IgD-negative memory B cell (primary cell): ENCODE results near the gene ZSCAN21. TPM values are rescaled to one million over a fixed set of nuclear protein-coding genes. Genes with fewer than 3 reads are reported as not detected.

ENCODE experiments used
- H3K27ac Mint-ChIP-seq, 3 donors: one replicate each; pipeline ENCODE4 v1.8.0; 2020 to 2022; ENCODE audit warnings: mild to moderate bottlenecking in 3 of 3, mixed read lengths in 3 of 3, moderate library complexity in 1 of 3
- H3K27me3 Mint-ChIP-seq: one replicate; pipeline ENCODE4 v1.8.0; 2021; ENCODE audit warnings: mixed read lengths
- H3K36me3 Mint-ChIP-seq: one replicate; pipeline ENCODE4 v1.8.0; 2020; ENCODE audit warnings: mild to moderate bottlenecking, mixed read lengths
- H3K4me1 Mint-ChIP-seq, 3 donors: one replicate each; pipeline ENCODE4 v1.8.0; 2020 to 2022; ENCODE audit warnings: mixed read lengths in 3 of 3, mild to moderate bottlenecking in 1 of 3
- H3K4me3 Mint-ChIP-seq, 4 donors: one replicate each; pipeline ENCODE4 v1.8.0; 2020 to 2022; ENCODE audit warnings: mild to moderate bottlenecking in 4 of 4, mixed read lengths in 4 of 4, moderate library complexity in 3 of 4
- H3K9me3 Mint-ChIP-seq, 3 donors: one replicate each; pipeline ENCODE4 v1.8.0; 2020 to 2021; ENCODE audit warnings: mixed read lengths in 3 of 3, mild to moderate bottlenecking in 1 of 3
- polyA plus RNA-seq: library from polyadenylated mRNA; unstranded; fragments of 300-500 nt; fragmentation: Illumina TruSeq; gene quantifications from one replicate; pipeline ENCODE4 v1.2.3, GENCODE V29; 2021

The ZSCAN21 gene
- polyA plus RNA-seq, 1 donor from 2014 or later = 9.9 TPM

GRCh38 chr7:100109521-100110163 is 60.1 kb downstream of the ZSCAN21 start:
- H3K27ac Mint-ChIP-seq = no peak overlapping the region
- no peaks in the 10 kb centered on the region for H3K9me3 Mint-ChIP-seq
- peaks cover 2% of the 10 kb centered on the region for H3K36me3 Mint-ChIP-seq
- no peak overlapping the region for H3K4me3 Mint-ChIP-seq
- no peaks in the 10 kb centered on the region for H3K4me1 Mint-ChIP-seq
- H3K27me3 Mint-ChIP-seq = no peaks in the 10 kb centered on the region

DNA sequence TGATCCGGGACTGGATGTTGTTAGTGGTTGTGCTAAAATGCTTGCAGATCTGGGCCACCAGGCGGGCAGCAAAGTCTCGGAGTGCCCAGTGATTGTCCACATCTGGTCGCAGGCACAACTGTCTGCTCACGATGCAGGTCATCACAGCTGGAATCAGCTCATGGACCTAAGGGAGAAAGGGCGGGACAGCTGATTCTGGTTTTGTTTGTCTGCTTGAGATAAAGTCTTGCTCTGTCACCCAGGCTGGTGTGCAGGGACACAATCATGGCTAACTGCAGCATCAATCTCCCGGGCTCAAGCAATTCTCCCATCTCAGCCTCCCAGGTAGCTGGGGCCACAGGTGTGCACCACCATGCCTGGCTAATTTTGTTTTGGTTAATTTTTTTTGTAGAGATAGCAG is 61.6 kb downstream of the ZSCAN21 start:
- peak overlapping the region in 1 of 4 donors; percentile 32 for H3K4me3 Mint-ChIP-seq
- peak overlapping the region in 1 of 3 donors; percentile 35 for H3K27ac Mint-ChIP-seq
- H3K4me1 Mint-ChIP-seq = no peaks in the 10 kb centered on the region
- H3K9me3 Mint-ChIP-seq = no peaks in the 10 kb centered on the region
- no peaks in the 10 kb centered on the region for H3K27me3 Mint-ChIP-seq
- H3K36me3 Mint-ChIP-seq = peaks cover 2% of the 10 kb centered on the region

DNA sequence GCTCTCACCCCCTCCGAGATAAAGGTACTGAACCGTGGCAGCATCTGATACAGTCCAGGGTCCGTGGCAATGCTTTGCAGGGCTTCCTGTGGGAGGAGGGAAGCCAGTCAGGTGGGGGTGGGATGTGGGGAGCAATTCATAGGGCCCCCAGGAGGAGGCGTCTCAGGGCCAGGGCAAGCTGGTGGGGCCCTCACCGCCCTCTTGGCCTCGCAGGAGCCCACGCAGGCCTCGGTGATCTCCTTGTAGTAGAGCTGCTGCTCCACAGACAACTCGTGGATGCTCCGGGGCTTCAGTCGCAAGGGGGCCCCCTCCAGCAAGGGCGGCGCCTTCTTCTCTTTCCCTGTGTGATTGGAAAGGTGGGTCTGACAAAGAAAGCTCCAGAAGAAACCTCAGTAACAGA is 62.3 kb downstream of the ZSCAN21 start:
- H3K27ac Mint-ChIP-seq = no peak overlapping the region
- peaks cover 0 to 3% (median 0%) of the 10 kb centered on the region in 3 donors for H3K4me1 Mint-ChIP-seq
- peaks cover 2% of the 10 kb centered on the region for H3K36me3 Mint-ChIP-seq
- H3K4me3 Mint-ChIP-seq = peak overlapping the region in 1 of 4 donors; percentile 54
- no peaks in the 10 kb centered on the region for H3K27me3 Mint-ChIP-seq
- H3K9me3 Mint-ChIP-seq = no peaks in the 10 kb centered on the region

Other genes with a start within 250 kb of the ZSCAN21 start
- gene CYP3A43, start 221.8 kb upstream of the ZSCAN21 start, polyA plus RNA-seq = not detected
- not detected for gene OR2AE1, start 172.7 kb upstream of the ZSCAN21 start, polyA plus RNA-seq
- 30.2 TPM for gene TRIM4, start 130.2 kb upstream of the ZSCAN21 start, polyA plus RNA-seq
- gene GJC3, start 120.2 kb upstream of the ZSCAN21 start, polyA plus RNA-seq = not detected
- gene AZGP1, start 73.7 kb upstream of the ZSCAN21 start, polyA plus RNA-seq = not detected
- gene ZKSCAN1, start 34.2 kb upstream of the ZSCAN21 start, polyA plus RNA-seq = 35.3 TPM
- gene ZNF3, start 31.9 kb downstream of the ZSCAN21 start, polyA plus RNA-seq = 31.7 TPM
- gene COPS6, start 39.2 kb downstream of the ZSCAN21 start, polyA plus RNA-seq = 121 TPM
- gene MCM7, start 51.6 kb downstream of the ZSCAN21 start, polyA plus RNA-seq = 33.4 TPM
- 4.5 TPM for gene AP4M1, start 51.9 kb downstream of the ZSCAN21 start, polyA plus RNA-seq
- 31.5 TPM for gene TAF6, start 69.6 kb downstream of the ZSCAN21 start, polyA plus RNA-seq
- gene CNPY4, start 69.9 kb downstream of the ZSCAN21 start, polyA plus RNA-seq = 4.5 TPM
- gene MBLAC1, start 77.2 kb downstream of the ZSCAN21 start, polyA plus RNA-seq = 1.4 TPM
- 443 TPM for gene LAMTOR4, start 99.1 kb downstream of the ZSCAN21 start, polyA plus RNA-seq
- gene TRAPPC14, start 108.9 kb downstream of the ZSCAN21 start, polyA plus RNA-seq = 6.3 TPM
- gene GAL3ST4, start 118.8 kb downstream of the ZSCAN21 start, polyA plus RNA-seq = 0.38 TPM
- gene GPC2, start 127.6 kb downstream of the ZSCAN21 start, polyA plus RNA-seq = 0.23 TPM
- gene STAG3, start 128.1 kb downstream of the ZSCAN21 start, polyA plus RNA-seq = 61.5 TPM
- gene PVRIG, start 170.2 kb downstream of the ZSCAN21 start, polyA plus RNA-seq = 94.5 TPM